Measurements from ENCODE around the gene G6PD.

DNA sequence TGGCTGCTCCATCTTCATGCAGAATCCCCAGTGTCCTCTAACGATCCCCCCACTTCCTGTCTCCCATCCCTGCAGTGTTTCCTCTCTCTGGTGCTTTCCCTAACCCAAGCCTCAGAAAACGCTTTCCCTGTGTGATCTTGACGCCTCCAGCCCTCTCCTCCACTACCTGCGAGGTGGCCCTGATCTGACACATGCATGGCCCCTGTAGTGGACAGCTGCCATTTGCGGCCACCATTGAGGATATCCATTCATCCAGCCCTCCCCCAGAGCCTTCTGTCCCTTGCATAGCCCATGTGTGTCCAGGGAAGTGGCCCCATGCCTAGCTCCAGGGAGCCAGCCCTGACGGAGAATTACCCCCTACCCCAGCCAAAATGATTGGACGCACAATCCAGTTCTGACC, 63.3 kb downstream of the G6PD start:
- no peak for TF ChIP-seq EZH2 (IDR thresholded peaks at IDR 0.05; ENCODE audit: borderline replicate concordance, low read length)
- TF ChIP-seq, protein P1, sequence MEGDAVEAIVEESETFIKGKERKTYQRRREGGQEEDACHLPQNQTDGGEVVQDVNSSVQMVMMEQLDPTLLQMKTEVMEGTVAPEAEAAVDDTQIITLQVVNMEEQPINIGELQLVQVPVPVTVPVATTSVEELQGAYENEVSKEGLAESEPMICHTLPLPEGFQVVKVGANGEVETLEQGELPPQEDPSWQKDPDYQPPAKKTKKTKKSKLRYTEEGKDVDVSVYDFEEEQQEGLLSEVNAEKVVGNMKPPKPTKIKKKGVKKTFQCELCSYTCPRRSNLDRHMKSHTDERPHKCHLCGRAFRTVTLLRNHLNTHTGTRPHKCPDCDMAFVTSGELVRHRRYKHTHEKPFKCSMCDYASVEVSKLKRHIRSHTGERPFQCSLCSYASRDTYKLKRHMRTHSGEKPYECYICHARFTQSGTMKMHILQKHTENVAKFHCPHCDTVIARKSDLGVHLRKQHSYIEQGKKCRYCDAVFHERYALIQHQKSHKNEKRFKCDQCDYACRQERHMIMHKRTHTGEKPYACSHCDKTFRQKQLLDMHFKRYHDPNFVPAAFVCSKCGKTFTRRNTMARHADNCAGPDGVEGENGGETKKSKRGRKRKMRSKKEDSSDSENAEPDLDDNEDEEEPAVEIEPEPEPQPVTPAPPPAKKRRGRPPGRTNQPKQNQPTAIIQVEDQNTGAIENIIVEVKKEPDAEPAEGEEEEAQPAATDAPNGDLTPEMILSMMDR (conservative IDR thresholded peaks at IDR 0.05 in 1 of 2, IDR thresholded peaks at IDR 0.05 in 1 of 2; ENCODE audit: extremely low read depth in 1 of 2, insufficient read depth in 1 of 2, low read depth in 1 of 2, low read length in 2 of 2): no peak

All from mammary epithelial cell (primary cell).